Measurements from ENCODE around the gene ZDHHC11B.

ZDHHC11B gene

GRCh38 chr5:759111-759751 lies 25.3 kb downstream of the ZDHHC11B start:
- POLR2A ChIA-PET, result no interaction called here
- Histone ChIP-seq H3K4me3 (ENCODE audit: low read depth, low read length) (no peak overlapping the region), H3K27ac (ENCODE audit: extremely low read depth, low read depth, low read length) (no peak overlapping the region), H3K36me3 (ENCODE audit: control insufficient read depth in 2 of 2, insufficient read depth in 1 of 2, low read length in 2 of 2) (no peaks in the 10 kb centered on the region), H3K9me3 (ENCODE audit: control insufficient read depth, insufficient read depth, low read depth, low read length) (no peaks in the 10 kb centered on the region), H3K4me1 (ENCODE audit: control insufficient read depth, insufficient read depth, low read length) (no peaks in the 10 kb centered on the region)
- TF ChIP-seq ZNF174 (tag by site-specific recombination; IDR thresholded peaks at IDR 0.05) (no peak), ZNF473 (tag by site-specific recombination; IDR thresholded peaks at IDR 0.05) (no peak), ZXDB (tag by site-specific recombination; IDR thresholded peaks at IDR 0.05) (no peak), ZNF596 (tag by site-specific recombination; IDR thresholded peaks at IDR 0.05) (no peak), ZFHX2 (tag by site-specific recombination; conservative IDR thresholded peaks at IDR 0.05) (no peak), GLI4 (tag by site-specific recombination; IDR thresholded peaks at IDR 0.05) (no peak), ZNF704 (tag by site-specific recombination; IDR thresholded peaks at IDR 0.05) (no peak)
- CTCF ChIA-PET, result interaction anchor here (1.2 kb wide), 1 partner anchor 144 kb away, joined by 3 read pairs; no protein-coding TSS in a partner anchor

- Histone ChIP-seq H3K4me1 (ENCODE audit: control insufficient read depth, insufficient read depth, low read length) (no peaks in the 10 kb centered on the region), H3K27ac (ENCODE audit: extremely low read depth, low read depth, low read length) (no peak overlapping the region), H3K9me3 (ENCODE audit: control insufficient read depth, insufficient read depth, low read depth, low read length) (no peaks in the 10 kb centered on the region), H3K4me3 (ENCODE audit: low read depth, low read length) (no peak overlapping the region), H3K36me3 (ENCODE audit: control insufficient read depth in 2 of 2, insufficient read depth in 1 of 2, low read length in 2 of 2) (no peaks in the 10 kb centered on the region)
- ChIA-PET CTCF (interaction anchor here (1.2 kb wide), 1 partner anchor 144 kb away, joined by 3 read pairs; no protein-coding TSS in a partner anchor), POLR2A (no interaction called here)
- TF ChIP-seq ZNF426 (tag by site-specific recombination; IDR thresholded peaks at IDR 0.05) (no peak), ZNF324 (tag by site-specific recombination; IDR thresholded peaks at IDR 0.05) (no peak), ZNF19 (tag by site-specific recombination; IDR thresholded peaks at IDR 0.05; ENCODE audit: low read depth) (no peak), ZNF292 (tag by site-specific recombination; IDR thresholded peaks at IDR 0.05; ENCODE audit: borderline replicate concordance, low read depth) (no peak), ZNF660 (tag by site-specific recombination; IDR thresholded peaks at IDR 0.05) (no peak), SETDB1 (IDR thresholded peaks at IDR 0.05; ENCODE audit: insufficient read length, low read length) (no peak), ZNF184 (tag by site-specific recombination; IDR thresholded peaks at IDR 0.05) (no peak), ZNF639 (tag by site-specific recombination; IDR thresholded peaks at IDR 0.05) (no peak), ZNF664 (tag by site-specific recombination; IDR thresholded peaks at IDR 0.05) (no peak)
Measured at GRCh38 chr5:758698-759053, 25.9 kb downstream of the ZDHHC11B start.

GRCh38 chr5:757931-758697 lies 26.4 kb downstream of the ZDHHC11B start:
- H3K4me1 ChIP-seq (ENCODE audit: control insufficient read depth, insufficient read depth, low read length), result no peaks in the 10 kb centered on the region
- POLR2A ChIA-PET, result no interaction called here
- H3K27ac ChIP-seq (ENCODE audit: extremely low read depth, low read depth, low read length), result no peak overlapping the region
- TF ChIP-seq ZNF610 (tag by site-specific recombination; IDR thresholded peaks at IDR 0.05; ENCODE audit: borderline replicate concordance), result no peak
- no peak for TF ChIP-seq HOXA7 (CRISPR knock-in tag; IDR thresholded peaks at IDR 0.05; ENCODE audit: borderline replicate concordance)
- TF ChIP-seq ZSCAN18 (tag by site-specific recombination; IDR thresholded peaks at IDR 0.05), result no peak
- TF ChIP-seq ZNF830 (tag by site-specific recombination; IDR thresholded peaks at IDR 0.05; ENCODE audit: low read depth), result no peak
- TF ChIP-seq ZNF580 (tag by site-specific recombination; IDR thresholded peaks at IDR 0.05), result no peak
- no peak for TF ChIP-seq ZNF510 (tag by site-specific recombination; IDR thresholded peaks at IDR 0.05; ENCODE audit: insufficient replicate concordance)
- TF ChIP-seq GLI4 (tag by site-specific recombination; IDR thresholded peaks at IDR 0.05), result no peak
- CTCF ChIA-PET, result interaction anchor here (1.2 kb wide), 1 partner anchor 145 kb away, joined by 3 read pairs; no protein-coding TSS in a partner anchor
- no peaks in the 10 kb centered on the region for H3K36me3 ChIP-seq (ENCODE audit: control insufficient read depth in 2 of 2, insufficient read depth in 1 of 2, low read length in 2 of 2)
- H3K4me3 ChIP-seq (ENCODE audit: low read depth, low read length), result no peak overlapping the region
- no peaks in the 10 kb centered on the region for H3K9me3 ChIP-seq (ENCODE audit: control insufficient read depth, insufficient read depth, low read depth, low read length)
